Measurements from ENCODE around the gene KDM4C. TPM values are rescaled to one million over a fixed set of nuclear protein-coding genes. Genes with fewer than 3 reads are reported as not detected.

Gene KDM4C
- total RNA-seq, 2 donors from 2014 or later = 12.8 to 31.5 TPM

GRCh38 chr9:7154003-7154619 is 396.3 kb downstream of the KDM4C start:
- H3K4me1 ChIP-seq (ENCODE audit: control insufficient read depth, insufficient read depth, low read length) = no peaks in the 10 kb centered on the region
- no peaks in the 10 kb centered on the region for H3K9me3 ChIP-seq (ENCODE audit: control insufficient read depth, low read length)
- no peak overlapping the region for H3K9ac ChIP-seq (ENCODE audit: extremely low read depth, low read length, poor library complexity, severe bottlenecking)
- WGBS, 2 experiments (ENCODE audit: insufficient coverage in 1 of 2, insufficient read length in 1 of 2) = 94 to 99% methylated on average over 6 to 9 of the region's 9 CpGs
- H3K4me3 Mint-ChIP-seq = no peak overlapping the region
- H3K36me3 ChIP-seq (ENCODE audit: control insufficient read depth, insufficient read depth, low read length) = no peaks in the 10 kb centered on the region
- H3K4me1 Mint-ChIP-seq = no peaks in the 10 kb centered on the region
- no peak overlapping the region for H3K4me3 ChIP-seq (ENCODE audit: low read length)
- H3K9me3 Mint-ChIP-seq = peaks cover 2% of the 10 kb centered on the region
- H3K36me3 Mint-ChIP-seq (ENCODE audit: low read depth) = peaks cover 6% of the 10 kb centered on the region
- no peaks in the 10 kb centered on the region for H3K27me3 ChIP-seq (ENCODE audit: control insufficient read depth, insufficient read depth, low read length, poor library complexity, severe bottlenecking)
- H3K27ac Mint-ChIP-seq = no peak overlapping the region
- no peak for TF ChIP-seq CTCF (conservative IDR thresholded peaks at IDR 0.05)
- H3K27ac ChIP-seq (ENCODE audit: low read depth, low read length) = no peak overlapping the region
- DNase-seq = no peak
- H3K27me3 Mint-ChIP-seq (ENCODE audit: insufficient read depth) = no peaks in the 10 kb centered on the region

GRCh38 chr9:7154650-7155049 is 396.9 kb downstream of the KDM4C start:
- 93 to 95% methylated on average over 3 to 4 of the region's 4 CpGs for WGBS, 2 experiments (ENCODE audit: insufficient coverage in 1 of 2, insufficient read length in 1 of 2)
- Histone ChIP-seq H3K36me3 (ENCODE audit: control insufficient read depth, insufficient read depth, low read length) (no peaks in the 10 kb centered on the region), H3K4me1 (ENCODE audit: control insufficient read depth, insufficient read depth, low read length) (no peaks in the 10 kb centered on the region), H3K27me3 (ENCODE audit: control insufficient read depth, insufficient read depth, low read length, poor library complexity, severe bottlenecking) (no peaks in the 10 kb centered on the region), H3K9ac (ENCODE audit: extremely low read depth, low read length, poor library complexity, severe bottlenecking) (no peak overlapping the region), H3K9me3 (ENCODE audit: control insufficient read depth, low read length) (no peaks in the 10 kb centered on the region), H3K4me3 (ENCODE audit: low read length) (no peak overlapping the region), H3K27ac (ENCODE audit: low read depth, low read length) (no peak overlapping the region)
- Mint-ChIP-seq H3K27me3 (ENCODE audit: insufficient read depth) (no peaks in the 10 kb centered on the region), H3K27ac (no peak overlapping the region), H3K4me1 (no peaks in the 10 kb centered on the region), H3K36me3 (ENCODE audit: low read depth) (peaks cover 6% of the 10 kb centered on the region), H3K4me3 (no peak overlapping the region), H3K9me3 (peaks cover 2% of the 10 kb centered on the region)
- TF ChIP-seq CTCF (conservative IDR thresholded peaks at IDR 0.05) = no peak
- DNase-seq = no peak

GRCh38 chr9:7161469-7161868 is 403.7 kb downstream of the KDM4C start:
- H3K36me3 Mint-ChIP-seq (ENCODE audit: low read depth) = no peaks in the 10 kb centered on the region
- H3K4me3 ChIP-seq (ENCODE audit: low read length) = no peak overlapping the region
- H3K27me3 Mint-ChIP-seq (ENCODE audit: insufficient read depth) = no peaks in the 10 kb centered on the region
- peaks cover 8% of the 10 kb centered on the region for H3K36me3 ChIP-seq (ENCODE audit: control insufficient read depth, insufficient read depth, low read length)
- peaks cover 2% of the 10 kb centered on the region for H3K9me3 Mint-ChIP-seq
- H3K4me3 Mint-ChIP-seq = no peak overlapping the region
- TF ChIP-seq CTCF (conservative IDR thresholded peaks at IDR 0.05) = no peak
- H3K4me1 ChIP-seq (ENCODE audit: control insufficient read depth, insufficient read depth, low read length) = peaks cover 5% of the 10 kb centered on the region
- no peak overlapping the region for H3K9ac ChIP-seq (ENCODE audit: extremely low read depth, low read length, poor library complexity, severe bottlenecking)
- no peak overlapping the region for H3K27ac Mint-ChIP-seq
- H3K27ac ChIP-seq (ENCODE audit: low read depth, low read length) = no peak overlapping the region
- no peak for DNase-seq
- H3K27me3 ChIP-seq (ENCODE audit: control insufficient read depth, insufficient read depth, low read length, poor library complexity, severe bottlenecking) = no peaks in the 10 kb centered on the region
- 89 to 100% methylated on average over 2 of the region's 2 CpGs for WGBS, 2 experiments (ENCODE audit: insufficient coverage in 1 of 2, insufficient read length in 1 of 2)
- peaks cover 10% of the 10 kb centered on the region for H3K4me1 Mint-ChIP-seq
- no peaks in the 10 kb centered on the region for H3K9me3 ChIP-seq (ENCODE audit: control insufficient read depth, low read length)

Data from endodermal cell (in vitro differentiated cells).